Measurements from ENCODE around the gene SNPH.
A peak's percentile ranks its signal among the peaks of the same experiment; 100 is the strongest.
"Not testable (repeated sequence)": the region's sequence is repeated elsewhere in the genome, so short reads cannot be mapped to it uniquely, and the experiment has no call there.

The SNPH gene

GRCh38 chr20:1266167-1266973 lies at the start of gene SNPH:
TSS of gene SNPH (plus strand) at chr20:1266294. CDS start at chr20:1296240, 29,946 bp downstream.
- DNase-seq (ENCODE audit: low read depth) = peak; percentile 58

- DNase-seq (ENCODE audit: low read depth) = not testable (repeated sequence)
Observed at GRCh38 chr20:1216527-1217427, 49.3 kb upstream of the SNPH start.

- DNase-seq (ENCODE audit: low read depth) = not testable (repeated sequence)
Observed at GRCh38 chr20:1222750-1223149, 43.3 kb upstream of the SNPH start.

GRCh38 chr20:1224205-1224890 lies 41.7 kb upstream of the SNPH start:
- DNase-seq (ENCODE audit: low read depth) = no peak

GRCh38 chr20:1225263-1225782 lies 40.8 kb upstream of the SNPH start:
- DNase-seq (ENCODE audit: low read depth) = no peak

- DNase-seq (ENCODE audit: low read depth) = peak; percentile 62
Observed at GRCh38 chr20:1225783-1226654, 40.1 kb upstream of the SNPH start, which contains the start of gene RAD21L1. TSS of gene RAD21L1 (plus strand) at chr20:1226044. CDS start at chr20:1228454, 2,410 bp downstream.

GRCh38 chr20:1229541-1229940 lies 36.6 kb upstream of the SNPH start:
- no peak for DNase-seq (ENCODE audit: low read depth)

- DNase-seq (ENCODE audit: low read depth) = no peak
Observed at GRCh38 chr20:1232286-1233111, 33.6 kb upstream of the SNPH start.

- no peak for DNase-seq (ENCODE audit: low read depth)
Observed at GRCh38 chr20:1240549-1240948, 25.5 kb upstream of the SNPH start.

GRCh38 chr20:1241456-1241855 lies 24.6 kb upstream of the SNPH start:
- DNase-seq (ENCODE audit: low read depth) = no peak

- no peak for DNase-seq (ENCODE audit: low read depth)
Observed at GRCh38 chr20:1242099-1242498, 24.0 kb upstream of the SNPH start.

- no peak for DNase-seq (ENCODE audit: low read depth)
Observed at GRCh38 chr20:1242530-1242929, 23.6 kb upstream of the SNPH start.

- no peak for DNase-seq (ENCODE audit: low read depth)
Observed at GRCh38 chr20:1245578-1245977, 20.5 kb upstream of the SNPH start.

- DNase-seq (ENCODE audit: low read depth) = no peak
Observed at GRCh38 chr20:1247689-1248088, 18.4 kb upstream of the SNPH start.

GRCh38 chr20:1250282-1250681 lies 15.8 kb upstream of the SNPH start:
- not testable (repeated sequence) for DNase-seq (ENCODE audit: low read depth)

- no peak for DNase-seq (ENCODE audit: low read depth)
Observed at GRCh38 chr20:1252416-1252815, 13.7 kb upstream of the SNPH start.

- no peak for DNase-seq (ENCODE audit: low read depth)
Observed at GRCh38 chr20:1254254-1254653, 11.8 kb upstream of the SNPH start.

GRCh38 chr20:1255675-1256074 lies 10.4 kb upstream of the SNPH start:
- no peak for DNase-seq (ENCODE audit: low read depth)

- DNase-seq (ENCODE audit: low read depth) = no peak
Observed at GRCh38 chr20:1263853-1264252, 2.2 kb upstream of the SNPH start.

- no peak for DNase-seq (ENCODE audit: low read depth)
Observed at GRCh38 chr20:1264727-1265126, 1.4 kb upstream of the SNPH start.

Measured in stimulated activated CD8-positive, alpha-beta memory T cell treated with anti-CD3 and anti-CD28 coated beads, Interleukin-4, amount 100 ng/mL, for 24 hours (primary cell).